GM19099 (cell line): ENCODE data around the gene SYT9.
A peak's percentile ranks its signal among the peaks of the same experiment; 100 is the strongest.

Experiments used
- POLR2A ChIP-seq: IDR thresholded peaks from 3 replicates; pipeline ENCODE4 v1.6.1; 2011; ENCODE audit warnings: low read depth; ENCODE audit not compliant: insufficient read length; ENCODE audit errors: extremely low read depth

The SYT9 gene

GRCh38 chr11:7490054-7490453 is 238.3 kb downstream of the SYT9 start:
- TF ChIP-seq POLR2A: no peak

GRCh38 chr11:7490535-7490934 is 238.8 kb downstream of the SYT9 start:
- no peak for TF ChIP-seq POLR2A

GRCh38 chr11:7492253-7492652 is 240.5 kb downstream of the SYT9 start:
- TF ChIP-seq POLR2A: no peak

- TF ChIP-seq POLR2A: no peak
Observed at GRCh38 chr11:7493670-7494069, 242.0 kb downstream of the SYT9 start.

GRCh38 chr11:7494086-7494745 is 242.5 kb downstream of the SYT9 start:
- no peak for TF ChIP-seq POLR2A

GRCh38 chr11:7495882-7496551 is 244.3 kb downstream of the SYT9 start:
- TF ChIP-seq POLR2A: no peak

- no peak for TF ChIP-seq POLR2A
Observed at GRCh38 chr11:7498193-7498592, 246.5 kb downstream of the SYT9 start.

GRCh38 chr11:7499081-7499480 is 247.4 kb downstream of the SYT9 start:
- no peak for TF ChIP-seq POLR2A

GRCh38 chr11:7500251-7500650 is 248.5 kb downstream of the SYT9 start:
- TF ChIP-seq POLR2A: no peak

GRCh38 chr11:7501251-7501650 is 249.5 kb downstream of the SYT9 start:
- no peak for TF ChIP-seq POLR2A

GRCh38 chr11:7501894-7502293 is 250.2 kb downstream of the SYT9 start:
- no peak for TF ChIP-seq POLR2A

GRCh38 chr11:7506243-7506642 is 254.5 kb downstream of the SYT9 start:
- TF ChIP-seq POLR2A: no peak

- no peak for TF ChIP-seq POLR2A
Observed at GRCh38 chr11:7508087-7508486, 256.4 kb downstream of the SYT9 start.

GRCh38 chr11:7509966-7510365 is 258.3 kb downstream of the SYT9 start:
- TF ChIP-seq POLR2A: no peak

- TF ChIP-seq POLR2A: no peak
Observed at GRCh38 chr11:7511401-7511800, 259.7 kb downstream of the SYT9 start.

- peak; percentile 47 for TF ChIP-seq POLR2A
Observed at GRCh38 chr11:7512525-7513233, 261.0 kb downstream of the SYT9 start.

GRCh38 chr11:7513234-7514098 is 261.8 kb downstream of the SYT9 start, which contains the start of gene PPFIBP2:
Gene PPFIBP2, plus strand, starts transcription at chr11:7513999. Its CDS starts 35,477 bp downstream, at chr11:7549476.
- peak; percentile 71 for TF ChIP-seq POLR2A
